ENCODE measurements around the gene PDILT.

The PDILT gene

DNA sequence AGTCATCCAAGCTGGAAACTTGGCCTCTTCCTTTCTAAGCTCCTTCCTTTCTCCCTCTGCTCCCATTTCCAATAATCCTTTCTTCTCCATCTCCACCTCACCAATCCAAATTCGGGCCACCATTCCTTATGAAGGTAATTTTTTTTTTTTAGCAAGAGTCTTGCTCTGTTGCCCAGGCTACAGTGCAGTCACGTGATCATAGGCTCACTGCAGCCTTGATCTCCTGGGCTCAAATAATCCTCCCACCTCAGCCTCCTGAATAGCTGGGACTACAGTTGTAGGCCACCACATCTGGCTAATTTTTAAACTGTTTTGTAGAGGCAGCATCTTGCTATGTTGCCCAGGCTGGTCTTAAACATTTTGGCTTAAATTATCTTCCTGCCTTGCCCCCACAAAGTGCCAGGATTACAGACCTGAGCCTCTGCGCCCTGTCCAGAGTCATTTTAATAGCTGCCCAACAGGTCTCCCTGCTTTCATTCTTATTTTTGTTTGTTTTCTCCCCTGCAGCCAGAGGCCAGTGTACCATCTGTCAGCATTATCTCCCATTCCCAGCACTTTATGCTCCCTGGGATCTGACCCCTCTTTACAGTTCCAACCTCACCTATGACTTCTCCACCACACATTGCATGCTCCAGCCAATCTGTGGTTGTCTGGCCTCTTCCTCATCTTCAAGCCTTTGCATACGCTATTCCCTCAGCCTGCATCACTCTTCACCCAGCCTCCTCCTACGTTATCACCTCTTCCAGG, 75.0 kb downstream of the PDILT start:
- in situ Hi-C loops (cut with MboI; ENCODE audit: low sequenced_read_pairs, unreplicated experiment), result no loop called here

DNA sequence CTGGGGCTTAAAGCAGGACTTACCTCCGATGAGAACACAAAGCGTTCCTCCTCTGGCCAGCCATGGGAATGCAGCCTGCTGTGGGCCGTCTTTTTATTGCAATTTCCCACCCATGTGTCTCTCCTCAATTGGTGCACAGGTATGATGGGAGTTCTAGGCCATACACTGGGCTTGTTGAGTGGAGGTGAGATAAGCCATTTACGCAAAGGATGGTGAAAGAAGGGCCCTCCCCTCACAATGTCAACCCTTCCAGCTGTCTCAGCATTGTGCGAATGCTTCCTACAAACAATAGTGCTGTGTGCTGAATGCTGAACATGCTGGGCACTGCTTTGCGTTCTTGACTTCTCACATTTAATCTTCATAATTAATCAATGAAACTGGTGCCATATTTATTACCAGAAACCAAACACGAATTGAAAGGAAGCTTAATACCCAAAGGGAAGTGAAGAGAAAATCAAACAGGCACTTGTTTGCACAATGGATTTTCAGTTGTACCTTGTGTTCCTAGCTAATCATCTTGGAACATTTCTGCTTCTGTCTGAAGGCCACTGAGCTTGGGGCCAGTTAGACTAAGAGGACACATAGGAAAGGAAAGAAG, 77.0 kb downstream of the PDILT start, which contains the start of gene GP2:
TSS of gene GP2 (minus strand) at position 70 of the 598 bp plus-strand sequence. CDS start 1,082 bp downstream, outside the sequence.
- in situ Hi-C loops (cut with MboI; ENCODE audit: low sequenced_read_pairs, unreplicated experiment), result no loop called here
- DNase-seq (ENCODE audit: low spot score), result no peak
- TF ChIP-seq, protein P1, sequence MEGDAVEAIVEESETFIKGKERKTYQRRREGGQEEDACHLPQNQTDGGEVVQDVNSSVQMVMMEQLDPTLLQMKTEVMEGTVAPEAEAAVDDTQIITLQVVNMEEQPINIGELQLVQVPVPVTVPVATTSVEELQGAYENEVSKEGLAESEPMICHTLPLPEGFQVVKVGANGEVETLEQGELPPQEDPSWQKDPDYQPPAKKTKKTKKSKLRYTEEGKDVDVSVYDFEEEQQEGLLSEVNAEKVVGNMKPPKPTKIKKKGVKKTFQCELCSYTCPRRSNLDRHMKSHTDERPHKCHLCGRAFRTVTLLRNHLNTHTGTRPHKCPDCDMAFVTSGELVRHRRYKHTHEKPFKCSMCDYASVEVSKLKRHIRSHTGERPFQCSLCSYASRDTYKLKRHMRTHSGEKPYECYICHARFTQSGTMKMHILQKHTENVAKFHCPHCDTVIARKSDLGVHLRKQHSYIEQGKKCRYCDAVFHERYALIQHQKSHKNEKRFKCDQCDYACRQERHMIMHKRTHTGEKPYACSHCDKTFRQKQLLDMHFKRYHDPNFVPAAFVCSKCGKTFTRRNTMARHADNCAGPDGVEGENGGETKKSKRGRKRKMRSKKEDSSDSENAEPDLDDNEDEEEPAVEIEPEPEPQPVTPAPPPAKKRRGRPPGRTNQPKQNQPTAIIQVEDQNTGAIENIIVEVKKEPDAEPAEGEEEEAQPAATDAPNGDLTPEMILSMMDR (IDR thresholded peaks at IDR 0.05; ENCODE audit: borderline replicate concordance, control extremely low read depth, extremely low read depth, insufficient read depth, missing control alignments), result no peak

More for the DNA sequence above, 75.0 kb downstream of the PDILT start:
- DNase-seq (ENCODE audit: low spot score), result no peak
- TF ChIP-seq, protein P1 (IDR thresholded peaks at IDR 0.05; ENCODE audit: borderline replicate concordance, control extremely low read depth, extremely low read depth, insufficient read depth, missing control alignments), result no peak

DNA sequence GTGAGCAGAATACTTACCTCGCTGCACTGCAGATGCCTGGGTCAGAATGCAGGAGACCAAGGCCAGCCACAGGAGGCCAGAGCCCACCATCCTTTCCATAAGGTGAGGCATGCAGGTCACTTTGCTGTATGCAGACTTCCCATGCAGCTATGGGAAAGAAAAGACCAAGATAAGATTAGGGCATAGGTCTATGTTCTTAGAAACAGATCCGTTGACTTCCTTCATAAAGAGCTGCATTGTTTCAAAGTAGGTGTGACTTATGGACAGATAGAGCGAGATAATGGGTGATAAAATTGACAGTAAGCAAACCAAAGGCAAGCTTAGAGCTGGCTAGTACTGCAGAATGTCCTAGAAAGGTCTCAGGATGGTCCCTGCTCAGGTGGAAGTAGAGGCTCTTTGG, 78.2 kb downstream of the PDILT start:
- in situ Hi-C loops (cut with MboI; ENCODE audit: low sequenced_read_pairs, unreplicated experiment), result no loop called here
- TF ChIP-seq, protein P1 (IDR thresholded peaks at IDR 0.05; ENCODE audit: borderline replicate concordance, control extremely low read depth, extremely low read depth, insufficient read depth, missing control alignments), result no peak
- no peak for DNase-seq (ENCODE audit: low spot score)

DNA sequence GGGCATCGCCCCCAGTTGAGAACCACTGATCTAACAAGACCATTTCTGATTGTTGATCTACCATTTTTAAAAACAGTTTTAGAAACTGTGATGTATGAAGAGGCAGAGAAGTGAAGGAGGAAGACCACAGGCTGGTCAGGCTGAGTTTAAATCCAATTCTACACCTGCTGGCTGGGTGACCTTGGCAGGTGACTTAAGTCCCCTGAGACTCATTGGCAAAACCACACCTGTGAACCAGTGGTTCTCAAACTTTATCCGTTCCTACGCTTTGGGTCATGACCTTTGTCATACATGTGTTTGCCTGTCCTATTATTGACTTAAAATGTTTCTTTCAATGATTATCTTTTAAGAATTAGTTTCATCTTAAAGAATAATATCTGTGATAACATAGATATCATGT, 79.5 kb downstream of the PDILT start:
- TF ChIP-seq, protein P1 (IDR thresholded peaks at IDR 0.05; ENCODE audit: borderline replicate concordance, control extremely low read depth, extremely low read depth, insufficient read depth, missing control alignments), result no peak
- in situ Hi-C loops (cut with MboI; ENCODE audit: low sequenced_read_pairs, unreplicated experiment), result no loop called here
- no peak for DNase-seq (ENCODE audit: low spot score)

DNA sequence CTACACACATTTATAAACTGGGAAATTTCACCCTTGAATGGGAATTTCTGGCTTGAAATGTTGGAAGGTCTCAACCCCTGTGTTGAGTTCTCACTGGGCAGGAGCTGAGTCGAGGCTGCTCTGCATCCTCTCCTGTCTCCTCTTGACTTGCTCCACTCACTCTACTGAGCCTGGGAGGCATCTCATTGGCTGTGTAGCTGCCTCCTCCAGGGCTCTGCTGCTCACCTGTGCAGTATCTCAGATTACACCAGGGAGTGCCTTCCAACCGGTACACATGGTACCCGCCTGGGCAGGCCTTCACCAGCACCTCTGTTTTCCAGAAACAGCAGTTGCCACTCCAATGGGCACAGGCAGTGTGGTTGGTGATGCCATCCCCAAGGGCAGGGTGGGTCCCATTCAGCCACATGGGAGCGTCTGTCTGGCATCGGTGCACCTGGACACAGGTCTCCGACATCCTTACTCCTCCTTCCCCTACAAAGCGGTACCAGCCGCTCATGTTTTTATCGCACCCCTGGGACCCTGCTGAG, 80.9 kb downstream of the PDILT start:
- DNase-seq (ENCODE audit: low spot score), result no peak
- in situ Hi-C loops (cut with MboI; ENCODE audit: low sequenced_read_pairs, unreplicated experiment), result no loop called here
- TF ChIP-seq, protein P1 (IDR thresholded peaks at IDR 0.05; ENCODE audit: borderline replicate concordance, control extremely low read depth, extremely low read depth, insufficient read depth, missing control alignments), result no peak

DNA sequence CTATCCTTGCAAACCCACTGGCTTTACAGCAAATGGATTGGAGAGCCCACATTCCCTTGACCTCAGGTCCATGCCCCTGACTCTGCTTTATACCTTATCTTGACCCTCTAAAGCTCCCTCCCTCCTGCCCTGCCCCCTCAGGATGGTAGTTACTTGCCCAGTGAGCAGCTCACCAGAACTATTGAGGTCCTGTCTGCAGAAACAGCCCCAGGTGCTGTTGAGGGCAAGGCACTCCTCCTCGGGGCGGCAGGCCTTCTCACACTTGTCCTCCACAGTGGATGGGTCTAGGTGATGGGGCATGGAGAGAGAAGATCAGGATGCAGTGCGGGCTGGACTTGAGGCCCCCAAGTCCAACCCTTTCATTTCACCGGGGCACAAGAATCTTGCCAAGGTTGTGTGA, 81.8 kb downstream of the PDILT start:
- no peak for DNase-seq (ENCODE audit: low spot score)
- TF ChIP-seq, protein P1 (IDR thresholded peaks at IDR 0.05; ENCODE audit: borderline replicate concordance, control extremely low read depth, extremely low read depth, insufficient read depth, missing control alignments), result no peak
- in situ Hi-C loops (cut with MboI; ENCODE audit: low sequenced_read_pairs, unreplicated experiment), result no loop called here

All from GM13976 (cell line).